HCT116 (cell line): ENCODE data around the gene RYR3.

Experiments used
- ATF3 ChIP-seq: IDR thresholded peaks from 2 replicates; pipeline ENCODE4 v1.6.1; 2012
- CBX3 ChIP-seq: IDR thresholded peaks from 2 replicates; pipeline ENCODE4 v1.6.1; 2012; ENCODE audit warnings: low read depth
- CTCF ChIP-seq, 3 experiments: fragments of 200-600 bp in 1 of 3; sonication (generic) in 1 of 3; IDR thresholded peaks in 2 of 3; conservative IDR thresholded peaks in 1 of 3; 2 replicates each; pipeline ENCODE4 v1.5.1; 2012 to 2017; ENCODE audit warnings: low read depth in 2 of 3, low read length in 2 of 3, antibody characterized with exemption in 1 of 3, borderline replicate concordance in 1 of 3, control low read depth in 1 of 3, mild to moderate bottlenecking in 1 of 3, mixed read lengths in 1 of 3, mixed run types in 1 of 3, moderate library complexity in 1 of 3; ENCODE audit not compliant: insufficient read depth in 1 of 3
- EZH2 ChIP-seq: fragments of 200-600 bp; sonication (generic); IDR thresholded peaks from 2 replicates; pipeline ENCODE4 v1.6.1; 2017; ENCODE audit warnings: antibody characterized with exemption, mixed run types
- EZH2phosphoT487 ChIP-seq: fragments of 200-600 bp; IDR thresholded peaks from 2 replicates; pipeline ENCODE4 v1.6.1; 2018; ENCODE audit warnings: antibody characterized with exemption, borderline replicate concordance
- JUND ChIP-seq: IDR thresholded peaks from 2 replicates; pipeline ENCODE4 v1.6.1; 2012
- MAX ChIP-seq: IDR thresholded peaks from 2 replicates; pipeline ENCODE4 v1.6.1; 2012
- POLR2A ChIP-seq: IDR thresholded peaks from 2 replicates; pipeline ENCODE4 v1.7.0; 2011; ENCODE audit warnings: borderline replicate concordance; ENCODE audit not compliant: insufficient read depth, insufficient read length; ENCODE audit errors: extremely low read depth
- POLR2AphosphoS5 ChIP-seq: IDR thresholded peaks from 2 replicates; pipeline ENCODE4 v1.6.1; 2011; ENCODE audit warnings: mild to moderate bottlenecking, low read depth, low read length, moderate library complexity
- RAD21 ChIP-seq: IDR thresholded peaks from 2 replicates; pipeline ENCODE4 v1.6.1; 2012; ENCODE audit warnings: low read depth, mild to moderate bottlenecking
- REST ChIP-seq: IDR thresholded peaks from 2 replicates; pipeline ENCODE4 v1.6.1; 2012; ENCODE audit warnings: low read depth
- SIN3A ChIP-seq: IDR thresholded peaks from 2 replicates; pipeline ENCODE4 v1.6.1; 2012; ENCODE audit warnings: low read depth
- YY1 ChIP-seq: IDR thresholded peaks from 2 replicates; pipeline ENCODE4 v1.6.1; 2011; ENCODE audit warnings: low read length, low read depth, moderate library complexity, mild to moderate bottlenecking; ENCODE audit not compliant: insufficient replicate concordance; ENCODE audit errors: extremely low read depth
- ZFX ChIP-seq: fragments of 450-650 bp; IDR thresholded peaks from 2 replicates; pipeline ENCODE4 v1.6.1; 2017

GRCh38 chr15:33503681-33504080 is 192.9 kb downstream of the RYR3 start:
- no peak for TF ChIP-seq CTCF (IDR thresholded peaks at IDR 0.05 in 2 of 3, conservative IDR thresholded peaks at IDR 0.05 in 1 of 3; ENCODE audit: borderline replicate concordance in 1 of 3, insufficient read depth in 1 of 3, low read depth in 2 of 3, low read length in 2 of 3)
- no peak for TF ChIP-seq REST
- no peak for TF ChIP-seq EZH2phosphoT487
- no peak for TF ChIP-seq POLR2A
- no peak for TF ChIP-seq EZH2
- TF ChIP-seq JUND: no peak
- TF ChIP-seq SIN3A: no peak
- no peak for TF ChIP-seq CBX3
- no peak for TF ChIP-seq ZFX
- no peak for TF ChIP-seq YY1
- no peak for TF ChIP-seq POLR2AphosphoS5
- TF ChIP-seq ATF3: no peak
- TF ChIP-seq RAD21: no peak
- no peak for TF ChIP-seq MAX
